ENCODE measurements around the gene LHX1. TPM values are rescaled to one million over a fixed set of nuclear protein-coding genes. Genes with fewer than 3 reads are reported as not detected.

LHX1 gene
- total and polyA plus RNA-seq, 11 donors, result not detected

GRCh38 chr17:36939052-36939801 is 2.0 kb downstream of the LHX1 start:
- TF ChIP-seq POLR2A (IDR thresholded peaks at IDR 0.05), result no peak
- no peak for TF ChIP-seq CTCF (IDR thresholded peaks at IDR 0.05)
- Histone ChIP-seq H3K4me3 (peak overlapping the region in 2 of 12 donors; percentile 2 to 5), H3K9me3 (no peaks in the 10 kb centered on the region), H3K36me3 (no peaks in the 10 kb centered on the region), H3K27me3 (peaks cover 93 to 100% (median 100%) of the 10 kb centered on the region in 9 donors), H3K27ac (no peak overlapping the region), H3K4me1 (peaks cover 7 to 72% (median 57%) of the 10 kb centered on the region in 12 donors)
- intact Hi-C loops (cut with DNase I), result no loop called here
- 4 to 8% (median 7%) methylated on average over 33 to 43 of the region's 43 CpGs for whole genome bisulfite sequencing, 4 donors
- ATAC-seq, result no peak
- no peak for DNase-seq

- no peak overlapping the region for H3K27ac ChIP-seq
- intact Hi-C loops (cut with DNase I), result loop anchor here in 1 of 10 donors (10.0 kb wide), 1 partner anchor 345 kb away; the partner anchor contains the start of gene DHRS11
- 3 to 5% (median 4%) methylated on average over 25 to 26 of the region's 26 CpGs for WGBS, 4 donors
- H3K27me3 ChIP-seq, result peaks cover 93 to 100% (median 100%) of the 10 kb centered on the region in 9 donors
- H3K4me1 ChIP-seq, result peaks cover 7 to 66% (median 51%) of the 10 kb centered on the region in 12 donors
- DNase-seq (no peak), ATAC-seq (no peak)
- no peaks in the 10 kb centered on the region for H3K9me3 ChIP-seq
- peak overlapping the region in 1 of 12 donors; percentile 2 for H3K4me3 ChIP-seq
- no peak for TF ChIP-seq CTCF (IDR thresholded peaks at IDR 0.05)
- TF ChIP-seq POLR2A (IDR thresholded peaks at IDR 0.05), result no peak
- no peaks in the 10 kb centered on the region for H3K36me3 ChIP-seq
Measured at GRCh38 chr17:36939802-36940312, 2.6 kb downstream of the LHX1 start.

- DNase-seq (no peak), ATAC-seq (no peak)
- intact Hi-C loops (cut with DNase I), result loop anchor here in 1 of 10 donors (10.0 kb wide), 1 partner anchor 346 kb away; the partner anchor contains the start of gene DHRS11
- Histone ChIP-seq H3K27me3 (peaks cover 91 to 100% (median 100%) of the 10 kb centered on the region in 9 donors), H3K27ac (no peak overlapping the region), H3K4me3 (no peak overlapping the region), H3K36me3 (no peaks in the 10 kb centered on the region), H3K4me1 (peaks cover 7 to 58% (median 44%) of the 10 kb centered on the region in 12 donors), H3K9me3 (no peaks in the 10 kb centered on the region)
- 8 to 11% (median 9%) methylated on average over 34 to 52 of the region's 52 CpGs for WGBS, 4 donors
- TF ChIP-seq POLR2A (IDR thresholded peaks at IDR 0.05) (no peak), CTCF (IDR thresholded peaks at IDR 0.05) (no peak)
Measured at GRCh38 chr17:36940313-36941264, 3.3 kb downstream of the LHX1 start.
